SU-DHL-6 (cell line): ENCODE data around the gene MARCHF3.

Experiments used
- H2AFZ ChIP-seq: fragments of 200-600 bp; sonication (generic); 2 replicates; pipeline ENCODE4 v1.6.1; 2014; ENCODE audit warnings: low read depth, mild to moderate bottlenecking, moderate library complexity, mixed read lengths, antibody characterized with exemption, low read length; ENCODE audit not compliant: severe bottlenecking
- H3F3A ChIP-seq: fragments of 200-600 bp; shearing (Covaris generic); 2 replicates; pipeline ENCODE4 v1.6.0; 2016; ENCODE audit warnings: antibody characterized with exemption, mild to moderate bottlenecking; ENCODE audit not compliant: insufficient read depth
- H3K27ac ChIP-seq: fragments of 200-600 bp; sonication (generic); 2 replicates; pipeline ENCODE4 v1.5.1; 2016; ENCODE audit warnings: low read depth, mild to moderate bottlenecking, low read length, moderate library complexity, mixed read lengths
- H3K27me3 ChIP-seq: fragments of 200-600 bp; sonication (generic), shearing (Covaris generic); 2 replicates; pipeline ENCODE4 v1.6.0; 2014; ENCODE audit warnings: mild to moderate bottlenecking, low read length
- H3K36me3 ChIP-seq: fragments of 200-600 bp; sonication (generic); 2 replicates; pipeline ENCODE4 v1.6.1; 2014; ENCODE audit warnings: mild to moderate bottlenecking, low read length, mixed read lengths
- H3K4me2 ChIP-seq: fragments of 300-600, 200-600 bp; shearing (Covaris generic), sonication (generic); 2 replicates; pipeline ENCODE4 v1.6.0; 2014; ENCODE audit warnings: low read length, low read depth, mild to moderate bottlenecking; ENCODE audit not compliant: poor library complexity, severe bottlenecking
- H3K4me3 ChIP-seq: fragments of 200-600 bp; sonication (generic); 2 replicates; pipeline ENCODE4 v1.5.1; 2014; ENCODE audit warnings: antibody characterized with exemption, low read length, mild to moderate bottlenecking, mixed read lengths; ENCODE audit not compliant: insufficient read depth, poor library complexity, severe bottlenecking
- H3K79me2 ChIP-seq: fragments of 200-600 bp; sonication (generic); 2 replicates; pipeline ENCODE4 v1.6.1; 2014; ENCODE audit warnings: mild to moderate bottlenecking, low read length, moderate library complexity; ENCODE audit not compliant: insufficient read depth
- H3K9ac ChIP-seq: fragments of 200-600 bp; sonication (generic); 2 replicates; pipeline ENCODE4 v1.7.0; 2014; ENCODE audit warnings: mild to moderate bottlenecking, low read length
- H3K9me2 ChIP-seq: fragments of 200-600 bp; sonication (generic); replicated peaks from 2 replicates; pipeline ENCODE4 v1.6.1; 2014; ENCODE audit warnings: low read length; ENCODE audit not compliant: insufficient read depth
- H3K9me3 ChIP-seq: fragments of 200-600 bp; sonication (generic); 2 replicates; pipeline ENCODE4 v1.6.1; 2014; ENCODE audit warnings: low read length, mixed read lengths; ENCODE audit not compliant: insufficient read depth
- H4K20me1 ChIP-seq: fragments of 200-600 bp; sonication (generic); 2 replicates; pipeline ENCODE4 v1.6.1; 2014; ENCODE audit warnings: low read depth, mild to moderate bottlenecking, antibody characterized with exemption, low read length, moderate library complexity, mixed read lengths
- EZH2phosphoT487 ChIP-seq: fragments of 200-600 bp; sonication (generic), shearing (Covaris generic); conservative IDR thresholded peaks from 2 replicates; pipeline ENCODE4 v1.6.1; 2018; ENCODE audit warnings: mild to moderate bottlenecking, antibody characterized with exemption, low read length, moderate library complexity, mixed read lengths
- TF ChIP-seq, protein P1 (sequence below): fragments of 200-600 bp; sonication (generic); IDR thresholded peaks from one replicate; pipeline ENCODE4 v1.5.1; 2017; ENCODE audit warnings: antibody characterized with exemption, mild to moderate bottlenecking, low read length, moderate library complexity; ENCODE audit not compliant: insufficient read depth, poor library complexity, severe bottlenecking

The MARCHF3 gene

GRCh38 chr5:127030259-127031146, at the start of gene MARCHF3:
Gene MARCHF3, minus strand, starts transcription at chr5:127030558. Its CDS starts 112,387 bp downstream, at chr5:126918171.
- Histone ChIP-seq H3K9ac (peak within 1 kb of the TSS; percentile 69), H4K20me1 (no peaks in the 10 kb centered on the region), H2AFZ (peak within 1 kb of the TSS; percentile 93), H3K9me3 (no peaks in the 10 kb centered on the region), H3K36me3 (no peaks in the 10 kb centered on the region), H3K79me2 (no peaks in the 10 kb centered on the region), H3K4me2 (peak within 1 kb of the TSS; percentile 74), H3K4me3 (peak within 1 kb of the TSS; percentile 68), H3K27me3 (no peaks in the 10 kb centered on the region), H3K9me2 (no peaks in the 10 kb centered on the region), H3F3A (no peaks in the 10 kb centered on the region), H3K27ac (peak within 1 kb of the TSS; percentile 54)
- no peak for TF ChIP-seq EZH2phosphoT487
- TF ChIP-seq, protein P1, sequence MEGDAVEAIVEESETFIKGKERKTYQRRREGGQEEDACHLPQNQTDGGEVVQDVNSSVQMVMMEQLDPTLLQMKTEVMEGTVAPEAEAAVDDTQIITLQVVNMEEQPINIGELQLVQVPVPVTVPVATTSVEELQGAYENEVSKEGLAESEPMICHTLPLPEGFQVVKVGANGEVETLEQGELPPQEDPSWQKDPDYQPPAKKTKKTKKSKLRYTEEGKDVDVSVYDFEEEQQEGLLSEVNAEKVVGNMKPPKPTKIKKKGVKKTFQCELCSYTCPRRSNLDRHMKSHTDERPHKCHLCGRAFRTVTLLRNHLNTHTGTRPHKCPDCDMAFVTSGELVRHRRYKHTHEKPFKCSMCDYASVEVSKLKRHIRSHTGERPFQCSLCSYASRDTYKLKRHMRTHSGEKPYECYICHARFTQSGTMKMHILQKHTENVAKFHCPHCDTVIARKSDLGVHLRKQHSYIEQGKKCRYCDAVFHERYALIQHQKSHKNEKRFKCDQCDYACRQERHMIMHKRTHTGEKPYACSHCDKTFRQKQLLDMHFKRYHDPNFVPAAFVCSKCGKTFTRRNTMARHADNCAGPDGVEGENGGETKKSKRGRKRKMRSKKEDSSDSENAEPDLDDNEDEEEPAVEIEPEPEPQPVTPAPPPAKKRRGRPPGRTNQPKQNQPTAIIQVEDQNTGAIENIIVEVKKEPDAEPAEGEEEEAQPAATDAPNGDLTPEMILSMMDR = peak; percentile 11

GRCh38 chr5:127079994-127080491, 49.7 kb upstream of the MARCHF3 start:
- Histone ChIP-seq H3K4me3 (no peak overlapping the region), H3K9ac (no peak overlapping the region), H3K9me2 (no peaks in the 10 kb centered on the region), H3K27ac (no peak overlapping the region), H2AFZ (no peak overlapping the region), H3K27me3 (no peaks in the 10 kb centered on the region), H3K9me3 (no peaks in the 10 kb centered on the region), H3F3A (no peaks in the 10 kb centered on the region), H3K36me3 (no peaks in the 10 kb centered on the region), H3K79me2 (no peaks in the 10 kb centered on the region), H3K4me2 (no peak overlapping the region), H4K20me1 (no peaks in the 10 kb centered on the region)
- TF ChIP-seq, protein P1 = no peak
- no peak for TF ChIP-seq EZH2phosphoT487

GRCh38 chr5:127077366-127077765, 47.0 kb upstream of the MARCHF3 start:
- Histone ChIP-seq H3K79me2 (no peaks in the 10 kb centered on the region), H3K36me3 (no peaks in the 10 kb centered on the region), H4K20me1 (no peaks in the 10 kb centered on the region), H3K27ac (no peak overlapping the region), H3F3A (peaks cover 11% of the 10 kb centered on the region; the same call in 1 of the 2 replicates), H3K9me3 (no peaks in the 10 kb centered on the region), H3K4me2 (no peak overlapping the region), H2AFZ (no peak overlapping the region), H3K4me3 (no peak overlapping the region), H3K27me3 (no peaks in the 10 kb centered on the region), H3K9ac (no peak overlapping the region), H3K9me2 (no peaks in the 10 kb centered on the region)
- TF ChIP-seq, protein P1 = no peak
- TF ChIP-seq EZH2phosphoT487 = no peak
